Fibroblast of skin of right biceps (primary cell): ENCODE data around the gene STIL.
A peak's percentile ranks its signal among the peaks of the same experiment; 100 is the strongest.

Experiments used
- DNase-seq: peaks from one replicate; pipeline ENCODE4 v3.0.0-alpha.2; 2013

Gene STIL

GRCh38 chr1:47232187-47232874 lies 81.6 kb downstream of the STIL start, which contains the start of gene TAL1:
TAL1 (minus strand) TSS chr1:47232225; CDS start chr1:47225888, 6,337 bp downstream.
- DNase-seq: no peak

DNA sequence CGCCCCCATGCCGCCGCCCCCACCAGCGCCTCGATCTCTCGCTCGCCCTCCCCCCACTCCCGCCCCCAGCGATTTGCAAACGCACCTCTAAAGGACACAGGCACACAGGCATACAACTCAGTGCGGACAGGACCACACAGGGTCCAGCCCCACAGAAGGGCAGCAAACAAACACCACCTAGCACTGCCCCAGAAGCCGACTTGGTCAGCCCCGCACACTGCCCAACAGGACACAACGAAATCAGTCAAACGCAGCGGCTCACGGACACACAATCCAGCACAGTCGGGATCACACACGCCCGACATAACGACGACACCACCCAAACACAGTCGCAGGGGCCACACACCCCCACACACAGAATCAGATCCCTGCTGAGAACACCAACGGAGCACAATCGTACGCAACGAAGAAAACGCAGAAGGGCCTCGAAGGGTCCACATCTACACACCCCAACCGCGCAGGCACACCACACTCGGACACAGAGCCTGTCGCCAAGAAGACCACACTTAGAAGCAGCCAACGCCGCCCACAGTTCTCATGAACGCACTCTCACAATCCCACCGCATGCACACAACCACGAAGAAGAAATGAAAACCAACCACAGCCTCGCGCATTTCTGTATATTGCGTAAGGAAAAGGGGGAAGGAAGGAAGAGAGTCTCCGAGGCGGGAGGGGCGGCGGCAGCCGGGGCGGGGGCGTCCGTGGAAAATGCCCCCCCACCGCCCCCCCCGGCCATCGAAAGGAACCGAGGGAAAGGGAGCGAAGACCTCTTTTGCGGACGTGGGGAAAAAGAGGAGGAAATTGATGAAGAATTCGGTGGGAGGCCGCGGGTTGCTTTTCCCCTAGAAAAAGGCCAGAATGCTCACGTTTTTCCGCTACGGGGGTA lies 82.4 kb downstream of the STIL start:
- peak; percentile 52 for DNase-seq

GRCh38 chr1:47230692-47231300 lies 83.2 kb downstream of the STIL start:
- DNase-seq: no peak

- no peak for DNase-seq
These were observed 83.9 kb downstream of the STIL start for GRCh38 chr1:47229886-47230691.

DNA sequence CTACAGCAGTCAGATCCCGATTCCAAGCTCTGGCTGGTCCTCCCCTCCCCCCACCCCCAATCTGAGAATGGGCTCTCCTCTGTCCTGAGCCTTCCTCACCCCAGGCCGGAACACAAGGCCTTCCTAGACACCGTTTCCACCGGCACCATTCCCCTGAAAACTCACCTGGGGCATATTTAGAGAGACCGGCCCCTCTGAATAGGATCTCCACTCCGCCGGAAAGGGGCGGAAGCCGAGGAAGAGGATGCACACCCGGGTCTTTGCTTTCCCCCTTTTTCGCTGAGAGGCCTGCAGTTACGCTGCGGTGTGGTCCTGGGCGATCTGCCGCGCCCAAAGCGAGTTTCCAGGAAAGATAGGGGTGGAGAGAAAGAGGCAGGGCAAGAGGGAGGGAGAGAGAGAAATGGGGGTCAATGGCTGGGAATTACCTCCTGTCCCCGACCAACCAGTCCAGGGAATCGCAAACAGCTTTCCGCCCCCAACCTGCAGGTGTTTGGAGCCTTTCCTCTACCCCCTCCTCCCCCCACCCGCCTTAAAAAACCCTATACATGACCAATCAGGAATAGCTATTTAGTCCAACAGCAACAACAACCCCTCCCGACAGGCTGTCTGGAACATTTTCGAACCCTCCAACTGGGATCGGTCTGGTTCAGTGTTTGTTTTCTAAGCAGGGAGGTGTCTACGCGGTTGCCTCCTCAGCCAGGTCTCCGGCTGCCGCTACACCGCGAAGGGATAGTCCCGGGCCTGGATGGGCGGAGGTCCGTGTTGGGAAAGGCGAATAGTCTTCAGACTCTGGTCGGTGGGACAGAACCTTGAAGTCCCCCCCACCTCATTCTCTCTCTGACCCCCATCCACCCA lies 84.7 kb downstream of the STIL start:
- DNase-seq: no peak

- DNase-seq: no peak
These were observed 85.3 kb downstream of the STIL start for GRCh38 chr1:47228644-47229030.

DNA sequence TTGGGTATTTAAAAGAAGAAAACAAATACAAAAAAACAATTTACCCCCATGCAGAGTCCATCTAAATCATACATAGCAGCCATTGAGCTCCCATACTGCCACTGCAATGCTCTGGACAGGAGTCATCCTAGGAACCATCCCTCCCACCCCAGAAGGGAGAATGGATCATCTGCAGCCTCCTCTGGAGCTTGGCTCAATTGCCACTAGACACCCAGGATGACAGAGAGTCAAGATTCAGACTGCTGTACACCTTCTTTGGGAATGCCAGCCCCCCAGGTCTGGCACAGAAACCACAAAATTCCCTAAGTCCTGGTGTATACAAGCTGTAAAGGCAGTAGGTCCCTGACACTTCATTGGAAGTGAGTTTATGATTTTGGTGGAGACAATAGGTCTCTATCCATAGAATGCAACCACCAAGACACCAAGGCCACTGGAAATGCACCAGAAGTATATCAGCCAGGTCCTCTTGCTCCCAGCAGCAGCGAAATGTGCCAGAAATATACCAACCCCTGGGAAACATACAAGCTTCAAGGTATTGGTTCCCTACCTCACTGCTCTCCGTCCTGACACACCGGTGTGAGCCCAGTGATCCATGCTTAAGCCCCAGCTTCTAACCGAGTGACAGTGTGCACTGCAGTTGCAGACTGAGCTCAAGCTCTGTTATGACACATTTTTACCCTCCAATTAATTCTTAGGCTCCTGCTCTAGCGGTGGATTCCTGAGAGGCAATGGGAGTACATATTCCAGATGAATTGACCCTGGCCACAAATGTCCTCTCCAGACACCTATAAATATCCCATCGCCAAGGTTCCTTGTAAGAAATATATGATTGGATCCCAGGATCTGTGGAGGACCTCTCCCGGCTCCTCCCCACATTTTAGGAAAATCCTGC lies 86.4 kb downstream of the STIL start:
- DNase-seq: no peak

GRCh38 chr1:47226839-47227215 lies 87.1 kb downstream of the STIL start:
- no peak for DNase-seq

- DNase-seq: no peak
These were observed 87.7 kb downstream of the STIL start for GRCh38 chr1:47226121-47226838.

GRCh38 chr1:47225430-47226100 lies 88.4 kb downstream of the STIL start:
- DNase-seq: no peak

DNA sequence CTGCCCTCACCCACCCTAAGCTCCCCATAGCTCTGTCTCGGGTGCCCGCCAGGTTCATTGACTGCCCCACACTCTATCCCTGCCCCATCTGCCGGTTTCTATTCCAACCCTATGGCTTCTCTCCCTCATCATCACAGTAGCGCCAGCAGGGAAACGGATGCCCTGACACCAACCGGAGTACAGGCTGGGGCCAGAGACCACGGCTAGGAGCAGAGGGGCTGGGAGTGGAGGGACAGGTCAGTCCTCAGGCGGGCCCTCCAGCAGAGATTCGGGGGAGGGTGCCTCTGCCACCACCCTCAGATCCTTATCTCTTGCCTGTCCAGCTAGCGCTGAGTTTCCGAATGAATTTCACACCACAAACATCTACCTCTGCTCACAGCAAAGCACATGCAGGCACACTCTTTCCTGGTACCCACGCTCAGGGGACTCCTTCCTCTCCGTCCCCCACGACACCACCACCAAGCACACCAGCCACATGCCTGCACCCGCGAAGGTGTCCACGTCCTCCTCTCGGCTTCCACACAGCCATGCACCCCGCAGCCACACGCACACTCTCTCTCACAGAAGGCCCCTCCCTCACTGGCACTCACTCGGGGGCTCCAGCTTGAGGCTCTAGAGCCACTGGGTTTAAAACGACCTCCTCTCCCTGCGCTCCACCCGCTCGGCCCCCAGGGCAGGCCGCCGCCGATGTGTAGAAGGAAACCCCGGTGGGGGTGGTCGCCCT lies 89.1 kb downstream of the STIL start:
- DNase-seq: no peak

- no peak for DNase-seq
These were observed 89.8 kb downstream of the STIL start for GRCh38 chr1:47223921-47224675.

DNA sequence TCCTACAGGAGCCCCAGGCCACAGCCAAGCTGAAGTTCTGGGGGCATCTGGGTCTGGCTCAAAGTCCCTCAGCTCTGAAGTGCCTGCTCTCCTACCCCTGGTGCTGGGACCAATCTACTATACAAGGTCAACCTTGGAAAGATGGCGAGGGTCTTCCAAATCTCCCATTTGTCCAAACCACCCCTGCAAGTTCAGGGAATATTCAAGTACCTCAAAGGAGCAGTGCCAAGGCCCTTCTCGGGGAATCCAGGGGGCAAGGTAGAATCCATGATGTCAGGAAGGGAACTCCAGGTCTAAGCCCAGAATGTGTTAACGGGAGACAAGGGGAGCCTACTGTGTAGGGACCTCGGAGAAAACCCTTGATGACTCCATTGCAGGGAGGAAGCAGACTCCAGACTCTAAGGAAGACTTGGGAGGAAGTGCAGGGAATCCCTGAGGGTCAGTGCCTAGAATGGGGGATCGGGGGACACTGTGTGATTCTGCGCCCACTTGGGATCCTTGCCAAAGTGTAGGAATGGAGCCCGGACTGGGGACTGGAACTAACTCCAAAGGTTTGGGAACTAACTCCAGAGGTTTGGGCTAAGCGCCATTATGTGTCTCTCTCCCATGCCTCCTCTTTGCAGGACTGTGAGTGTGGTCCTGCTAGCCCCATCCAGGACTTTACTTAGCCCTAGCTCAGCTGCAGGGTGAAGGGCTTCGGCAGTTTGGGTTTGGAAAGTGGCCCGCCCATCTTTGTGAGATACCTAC lies 90.6 kb downstream of the STIL start:
- DNase-seq: no peak

- no peak for DNase-seq
These were observed 91.5 kb downstream of the STIL start for GRCh38 chr1:47222476-47222875.

DNA sequence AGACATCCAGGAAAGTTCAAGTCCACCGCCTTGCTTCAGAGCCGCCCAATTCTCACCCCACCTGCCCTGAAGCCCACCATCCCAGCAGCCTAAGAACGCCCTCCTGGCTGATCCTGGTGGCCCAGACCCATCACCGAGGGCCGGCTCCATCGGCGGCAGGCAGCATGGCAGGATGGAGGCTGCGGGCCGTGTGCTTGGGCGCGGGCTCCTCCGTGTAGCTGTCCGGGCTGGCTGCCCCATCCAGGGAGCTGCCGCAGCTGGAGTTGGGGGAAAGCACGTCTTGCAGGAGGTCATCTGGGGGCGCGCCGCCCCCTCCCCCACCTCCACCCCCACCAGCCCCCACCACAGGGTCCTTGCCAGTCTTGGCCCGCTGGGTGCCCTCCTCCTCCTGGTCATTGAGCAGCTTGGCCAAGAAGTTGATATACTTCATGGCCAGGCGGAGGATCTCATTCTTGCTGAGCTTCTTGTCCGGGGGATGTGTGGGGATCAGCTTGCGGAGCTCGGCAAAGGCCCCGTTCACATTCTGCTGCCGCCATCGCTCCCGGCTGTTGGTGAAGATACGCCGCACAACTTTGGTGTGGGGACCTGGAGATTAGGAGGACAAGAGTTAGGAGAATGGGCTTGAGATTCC lies 94.2 kb downstream of the STIL start:
- no peak for DNase-seq

DNA sequence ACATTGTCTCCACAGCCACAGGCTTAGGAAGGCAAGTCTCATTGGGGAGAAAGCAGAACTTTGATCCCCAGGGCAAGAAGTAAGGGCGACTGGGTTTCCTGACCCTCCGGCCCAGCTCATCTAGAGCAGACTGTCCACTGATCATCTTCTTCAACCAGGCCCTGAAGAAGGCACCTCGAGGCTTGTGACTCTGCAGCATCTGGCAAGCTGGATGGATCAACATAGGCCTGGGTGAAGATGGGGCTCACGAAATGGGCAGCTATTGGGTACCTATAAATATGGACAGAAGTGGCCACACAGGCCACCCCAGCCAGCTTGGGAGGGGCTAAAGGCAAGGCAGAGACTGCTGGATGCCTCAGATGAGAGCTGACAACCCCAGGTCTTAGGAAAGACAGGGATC lies 94.9 kb downstream of the STIL start:
- DNase-seq: no peak
